HepG2 (cell line): ENCODE results near the gene APOC4. TPM values are rescaled to one million over a fixed set of nuclear protein-coding genes. Genes with fewer than 3 reads are reported as not detected.
A peak's percentile ranks its signal among the peaks of the same experiment; 100 is the strongest.

ENCODE experiments used
- EHMT2 ChIP-seq: fragments of 200-600 bp; sonication (generic); IDR thresholded peaks from 2 replicates; pipeline ENCODE4 v1.7.0; 2017; ENCODE audit warnings: antibody characterized with exemption, low read depth, low read length, borderline replicate concordance
- FOXK1 ChIP-seq: sonication (generic); formaldehyde crosslinking; IDR thresholded peaks from 2 replicates; pipeline ENCODE4 v1.4.0; 2020; ENCODE audit warnings: low read depth, missing genetic modification reagents, borderline replicate concordance
- FOXM1 ChIP-seq: sonication (generic); formaldehyde crosslinking; IDR thresholded peaks from 2 replicates; pipeline ENCODE4 v1.5.0; 2020; ENCODE audit warnings: missing genetic modification reagents
- MLLT10 ChIP-seq: sonication (generic); formaldehyde crosslinking; IDR thresholded peaks from 2 replicates; pipeline ENCODE4 v1.4.0; 2020; ENCODE audit warnings: missing genetic modification reagents
- MTF2 ChIP-seq: sonication (generic); formaldehyde crosslinking; IDR thresholded peaks from 2 replicates; pipeline ENCODE4 v1.5.0; 2020; ENCODE audit warnings: missing genetic modification reagents, borderline replicate concordance
- NR1H2 ChIP-seq: sonication (generic); formaldehyde crosslinking; IDR thresholded peaks from 2 replicates; pipeline ENCODE4 v1.8.1; 2022; ENCODE audit warnings: low read depth, missing genetic modification reagents, borderline replicate concordance
- TBX3 ChIP-seq: fragments of 450-650 bp; IDR thresholded peaks from 2 replicates; pipeline ENCODE4 v1.6.1; 2017; ENCODE audit warnings: antibody characterized with exemption, mild to moderate bottlenecking, inconsistent platforms, borderline replicate concordance
- ZNF263 ChIP-seq: sonication (generic); formaldehyde crosslinking; IDR thresholded peaks from 2 replicates; pipeline ENCODE4 v1.4.0; 2020; ENCODE audit warnings: missing genetic modification reagents
- ZZZ3 ChIP-seq: sonication (generic); formaldehyde crosslinking; IDR thresholded peaks from 2 replicates; pipeline ENCODE4 v1.4.0; 2020; ENCODE audit warnings: missing genetic modification reagents, mild to moderate bottlenecking, borderline replicate concordance
- polyA plus RNA-seq, 8 experiments: library from polyadenylated mRNA; depleted of rRNA in 3 of 8; stranded (reverse) in 7 of 8; unstranded in 1 of 8; fragments of >200 nt; fragmentation: Illumina TruSeq in 4 of 8; extraction: Trizol in 4 of 8; gene quantifications; 2 replicates each; pipeline versions ENCODE4 v1.2.1 to v1.2.3, GENCODE V29; 2011 to 2016; ENCODE audit warnings: low read depth in 4 of 8, missing spikeins in 1 of 8, mixed read lengths in 1 of 8; ENCODE audit not compliant: insufficient read depth in 1 of 8
- total RNA-seq, 5 experiments: library from RNA; depleted of rRNA; stranded (reverse); fragments of >200 nt; fragmentation: Illumina TruSeq; extraction: Trizol; gene quantifications; 2 replicates each; pipeline ENCODE4 v1.2.3, GENCODE V29; 2016; ENCODE audit warnings: low read depth in 1 of 5
- TF ChIP-seq, protein P1 (sequence below): IDR thresholded peaks from 2 replicates; pipeline ENCODE4 v1.6.1; 2016
- TF ChIP-seq, protein P2 (sequence below): IDR thresholded peaks from 2 replicates; pipeline ENCODE4 v1.6.1; 2016; ENCODE audit warnings: missing compliant biosample characterization, missing genetic modification reagents, borderline replicate concordance
- TF ChIP-seq, protein P3 (sequence below): sonication (generic); formaldehyde crosslinking; IDR thresholded peaks from 2 replicates; pipeline ENCODE4 v1.8.0; 2022; ENCODE audit warnings: missing genetic modification reagents, mild to moderate bottlenecking, moderate library complexity, borderline replicate concordance
- TF ChIP-seq, protein P4 (sequence below): sonication (generic); formaldehyde crosslinking; IDR thresholded peaks from 2 replicates; pipeline ENCODE4 v1.5.0; 2020; ENCODE audit warnings: missing genetic modification reagents
- TF ChIP-seq, protein P5 (sequence below): sonication (generic); formaldehyde crosslinking; IDR thresholded peaks from 2 replicates; pipeline ENCODE4 v1.8.1; 2023; ENCODE audit warnings: missing genetic modification reagents, inconsistent platforms, borderline replicate concordance
- TF ChIP-seq, protein P6 (sequence below): sonication (generic); formaldehyde crosslinking; IDR thresholded peaks from 2 replicates; pipeline ENCODE4 v1.8.1; 2023; ENCODE audit warnings: mild to moderate bottlenecking, moderate library complexity, missing genetic modification reagents
- TF ChIP-seq, protein P7 (sequence below): sonication (generic); formaldehyde crosslinking; IDR thresholded peaks from 2 replicates; pipeline ENCODE4 v1.5.0; 2020; ENCODE audit warnings: missing genetic modification reagents

Gene APOC4
- total and polyA plus RNA-seq, 2 of the 13 experiments (the other 11 are each of a cell fraction or from before 2014, with no cell fraction given), result 0.46 TPM; not detected in 1

DNA sequence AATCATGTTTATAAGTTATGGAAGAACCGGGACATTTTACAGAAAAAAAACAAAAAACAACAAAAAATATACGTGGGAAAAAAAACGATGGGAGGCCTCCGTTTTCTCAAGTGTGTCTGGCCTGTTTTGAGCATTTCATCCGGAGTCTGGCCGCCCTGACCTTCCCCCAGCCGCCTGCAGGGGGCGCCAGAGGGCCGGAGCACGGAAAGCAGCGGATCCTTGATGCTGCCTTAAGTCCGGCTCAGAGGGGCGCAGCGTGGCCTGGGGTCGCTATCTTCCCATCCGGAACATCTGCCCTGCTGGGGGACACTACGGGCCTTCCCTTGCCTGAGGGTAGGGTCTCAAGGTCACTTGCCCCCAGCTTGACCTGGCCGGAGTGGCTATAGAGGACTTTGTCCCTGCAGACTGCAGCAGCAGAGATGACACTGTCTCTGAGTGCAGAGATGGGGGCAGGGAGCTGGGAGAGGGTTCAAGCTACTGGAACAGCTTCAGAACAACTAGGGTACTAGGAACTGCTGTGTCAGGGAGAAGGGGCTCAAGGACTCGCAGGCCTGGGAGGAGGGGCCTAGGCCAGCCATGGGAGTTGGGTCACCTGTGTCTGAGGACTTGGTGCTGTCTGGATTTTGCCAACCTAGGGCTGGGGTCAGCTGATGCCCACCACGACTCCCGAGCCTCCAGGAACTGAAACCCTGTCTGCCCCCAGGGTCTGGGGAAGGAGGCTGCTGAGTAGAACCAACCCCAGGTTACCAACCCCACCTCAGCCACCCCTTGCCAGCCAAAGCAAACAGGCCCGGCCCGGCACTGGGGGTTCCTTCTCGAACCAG is 38.2 kb upstream of the APOC4 start (continued):
- TF ChIP-seq, protein P1, sequence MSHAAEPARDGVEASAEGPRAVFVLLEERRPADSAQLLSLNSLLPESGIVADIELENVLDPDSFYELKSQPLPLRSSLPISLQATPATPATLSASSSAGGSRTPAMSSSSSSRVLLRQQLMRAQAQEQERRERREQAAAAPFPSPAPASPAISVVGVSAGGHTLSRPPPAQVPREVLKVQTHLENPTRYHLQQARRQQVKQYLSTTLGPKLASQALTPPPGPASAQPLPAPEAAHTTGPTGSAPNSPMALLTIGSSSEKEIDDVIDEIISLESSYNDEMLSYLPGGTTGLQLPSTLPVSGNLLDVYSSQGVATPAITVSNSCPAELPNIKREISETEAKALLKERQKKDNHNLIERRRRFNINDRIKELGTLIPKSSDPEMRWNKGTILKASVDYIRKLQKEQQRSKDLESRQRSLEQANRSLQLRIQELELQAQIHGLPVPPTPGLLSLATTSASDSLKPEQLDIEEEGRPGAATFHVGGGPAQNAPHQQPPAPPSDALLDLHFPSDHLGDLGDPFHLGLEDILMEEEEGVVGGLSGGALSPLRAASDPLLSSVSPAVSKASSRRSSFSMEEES, result no peak; the same call in 1 of the 2 replicates
- TF ChIP-seq ZNF263 (peak; percentile 38), ZZZ3 (CRISPR knock-in tag) (0 out of 2 replicates have a peak, but pooled peaks have one; percentile 42), FOXM1 (CRISPR knock-in tag) (no peak), MTF2 (CRISPR knock-in tag) (no peak), FOXK1 (CRISPR knock-in tag) (0 out of 2 replicates have a peak, but pooled peaks have one; percentile 15), EHMT2 (no peak), NR1H2 (CRISPR knock-in tag) (no peak; the same call in 1 of the 2 replicates), MLLT10 (CRISPR knock-in tag) (no peak), TBX3 (no peak)
- TF ChIP-seq, protein P2, sequence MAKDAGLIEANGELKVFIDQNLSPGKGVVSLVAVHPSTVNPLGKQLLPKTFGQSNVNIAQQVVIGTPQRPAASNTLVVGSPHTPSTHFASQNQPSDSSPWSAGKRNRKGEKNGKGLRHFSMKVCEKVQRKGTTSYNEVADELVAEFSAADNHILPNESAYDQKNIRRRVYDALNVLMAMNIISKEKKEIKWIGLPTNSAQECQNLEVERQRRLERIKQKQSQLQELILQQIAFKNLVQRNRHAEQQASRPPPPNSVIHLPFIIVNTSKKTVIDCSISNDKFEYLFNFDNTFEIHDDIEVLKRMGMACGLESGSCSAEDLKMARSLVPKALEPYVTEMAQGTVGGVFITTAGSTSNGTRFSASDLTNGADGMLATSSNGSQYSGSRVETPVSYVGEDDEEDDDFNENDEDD (CRISPR knock-in tag), result no peak; the same call in 1 of the 2 replicates
- TF ChIP-seq, protein P3, sequence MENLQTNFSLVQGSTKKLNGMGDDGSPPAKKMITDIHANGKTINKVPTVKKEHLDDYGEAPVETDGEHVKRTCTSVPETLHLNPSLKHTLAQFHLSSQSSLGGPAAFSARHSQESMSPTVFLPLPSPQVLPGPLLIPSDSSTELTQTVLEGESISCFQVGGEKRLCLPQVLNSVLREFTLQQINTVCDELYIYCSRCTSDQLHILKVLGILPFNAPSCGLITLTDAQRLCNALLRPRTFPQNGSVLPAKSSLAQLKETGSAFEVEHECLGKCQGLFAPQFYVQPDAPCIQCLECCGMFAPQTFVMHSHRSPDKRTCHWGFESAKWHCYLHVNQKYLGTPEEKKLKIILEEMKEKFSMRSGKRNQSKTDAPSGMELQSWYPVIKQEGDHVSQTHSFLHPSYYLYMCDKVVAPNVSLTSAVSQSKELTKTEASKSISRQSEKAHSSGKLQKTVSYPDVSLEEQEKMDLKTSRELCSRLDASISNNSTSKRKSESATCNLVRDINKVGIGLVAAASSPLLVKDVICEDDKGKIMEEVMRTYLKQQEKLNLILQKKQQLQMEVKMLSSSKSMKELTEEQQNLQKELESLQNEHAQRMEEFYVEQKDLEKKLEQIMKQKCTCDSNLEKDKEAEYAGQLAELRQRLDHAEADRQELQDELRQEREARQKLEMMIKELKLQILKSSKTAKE (CRISPR knock-in tag), result peak; percentile 84; the same call in 1 of the 2 replicates
- TF ChIP-seq, protein P4, sequence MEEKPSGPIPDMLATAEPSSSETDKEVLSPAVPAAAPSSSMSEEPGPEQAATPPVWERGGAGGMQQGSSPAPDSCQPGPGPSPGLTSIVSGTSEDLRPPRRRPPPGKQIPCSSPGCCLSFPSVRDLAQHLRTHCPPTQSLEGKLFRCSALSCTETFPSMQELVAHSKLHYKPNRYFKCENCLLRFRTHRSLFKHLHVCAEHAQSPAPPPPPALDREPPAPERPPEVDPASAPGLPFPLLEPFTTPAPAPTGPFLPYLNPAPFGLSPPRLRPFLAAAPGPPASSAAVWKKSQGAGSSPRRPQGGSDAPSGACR (CRISPR knock-in tag), result peak; percentile 47; the same call in 1 of the 2 replicates
- TF ChIP-seq, protein P5, sequence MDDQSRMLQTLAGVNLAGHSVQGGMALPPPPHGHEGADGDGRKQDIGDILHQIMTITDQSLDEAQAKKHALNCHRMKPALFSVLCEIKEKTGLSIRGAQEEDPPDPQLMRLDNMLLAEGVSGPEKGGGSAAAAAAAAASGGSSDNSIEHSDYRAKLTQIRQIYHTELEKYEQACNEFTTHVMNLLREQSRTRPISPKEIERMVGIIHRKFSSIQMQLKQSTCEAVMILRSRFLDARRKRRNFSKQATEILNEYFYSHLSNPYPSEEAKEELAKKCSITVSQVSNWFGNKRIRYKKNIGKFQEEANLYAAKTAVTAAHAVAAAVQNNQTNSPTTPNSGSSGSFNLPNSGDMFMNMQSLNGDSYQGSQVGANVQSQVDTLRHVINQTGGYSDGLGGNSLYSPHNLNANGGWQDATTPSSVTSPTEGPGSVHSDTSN (CRISPR knock-in tag), result no peak
- TF ChIP-seq, protein P6, sequence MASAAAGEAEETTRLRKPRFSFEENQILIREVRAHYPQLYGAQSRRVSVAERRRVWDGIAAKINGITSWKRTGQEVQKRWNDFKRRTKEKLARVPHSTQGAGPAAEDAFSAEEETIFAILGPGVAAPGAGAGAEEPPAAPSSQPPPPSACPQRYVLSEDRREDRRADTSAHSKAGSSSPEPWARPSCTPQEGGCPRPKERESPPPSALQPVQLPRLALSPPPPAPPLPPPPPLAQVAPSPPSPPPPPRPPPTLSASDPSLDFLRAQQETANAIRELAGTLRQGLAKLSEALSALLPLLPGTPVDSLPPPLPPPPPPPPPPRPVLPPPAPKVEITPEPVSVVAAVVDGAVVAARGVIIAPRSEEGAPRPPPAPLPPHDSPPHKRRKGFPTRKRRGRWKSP (CRISPR knock-in tag), result peak; percentile 68; the same call in 1 of the 2 replicates
- TF ChIP-seq, protein P7, sequence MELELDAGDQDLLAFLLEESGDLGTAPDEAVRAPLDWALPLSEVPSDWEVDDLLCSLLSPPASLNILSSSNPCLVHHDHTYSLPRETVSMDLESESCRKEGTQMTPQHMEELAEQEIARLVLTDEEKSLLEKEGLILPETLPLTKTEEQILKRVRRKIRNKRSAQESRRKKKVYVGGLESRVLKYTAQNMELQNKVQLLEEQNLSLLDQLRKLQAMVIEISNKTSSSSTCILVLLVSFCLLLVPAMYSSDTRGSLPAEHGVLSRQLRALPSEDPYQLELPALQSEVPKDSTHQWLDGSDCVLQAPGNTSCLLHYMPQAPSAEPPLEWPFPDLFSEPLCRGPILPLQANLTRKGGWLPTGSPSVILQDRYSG, result no peak
